Ovary (tissue), 9 donors: Measurements from ENCODE around the gene HS1BP3. TPM values are rescaled to one million over a fixed set of nuclear protein-coding genes. Genes with fewer than 3 reads are reported as not detected.

Experiments used
- DNase-seq, 5 donors: peaks; one replicate each; pipeline ENCODE4 v3.0.0-alpha.2; 2019 to 2020
- H3K27ac ChIP-seq, 2 donors: fragments of 200-600 bp; one replicate each; pipeline versions ENCODE4 v1.5.1 to v1.8.0; 2019 to 2022
- H3K27me3 ChIP-seq: fragments of 200-600 bp; one replicate; pipeline ENCODE4 v1.8.0; 2022
- H3K36me3 ChIP-seq: fragments of 200-600 bp; sonication (generic); one replicate; pipeline ENCODE4 v1.5.1; 2019
- H3K4me1 ChIP-seq: one replicate; pipeline ENCODE4 v1.8.1; 2013; ENCODE audit warnings: mild to moderate bottlenecking, moderate library complexity; ENCODE audit not compliant: insufficient read depth
- H3K4me3 ChIP-seq: fragments of 200-600 bp; sonication (generic); one replicate; pipeline ENCODE4 v1.5.1; 2017
- H3K9me3 ChIP-seq, 2 donors: fragments of 200-600 bp in 1 of 2; sonication (generic) in 1 of 2; one replicate each; pipeline versions ENCODE4 v1.5.1 to v1.8.1; 2013 to 2019; ENCODE audit warnings: mild to moderate bottlenecking in 1 of 2, moderate library complexity in 1 of 2
- EP300 ChIP-seq: sonication (generic); formaldehyde crosslinking; IDR thresholded peaks from one replicate; pipeline ENCODE4 v1.6.1; 2017; ENCODE audit warnings: antibody characterized with exemption
- POLR2A ChIP-seq: fragments of 450-650 bp; IDR thresholded peaks from one replicate; pipeline ENCODE4 v1.6.1; 2017; ENCODE audit warnings: antibody characterized with exemption, mild to moderate bottlenecking, moderate library complexity
- WGBS, 3 donors: extraction: QIAGEN DNeasy Blood & Tissue Kit in 1 of 3; methylation state at CpG; one replicate each; pipeline versions ENCODE4 v1.1.5 to v1.1.7; 2013 to 2017; 5-methylcytosine and 5-hydroxymethylcytosine counted together
- intact Hi-C, 4 donors: fragments of 100-400 bp; cut with DNase I; formaldehyde crosslinking; loops; one replicate each; pipeline versions ENCODE4 v1.11.0 to v1.15.1; 2022 to 2023
- polyA plus RNA-seq, 2 donors: library from polyadenylated mRNA; stranded (reverse); fragments of 200-250 nt in 1 of 2; fragments of 350-450 nt in 1 of 2; fragmentation: Illumina TruSeq in 1 of 2; extraction: RNeasy Lipid Tissue Mini Kit (QIAGEN cat#74804) in 1 of 2; gene quantifications; one replicate each; pipeline ENCODE4 v1.2.3, GENCODE V29; 2013 to 2014
- total RNA-seq, 7 donors: library from RNA; depleted of rRNA in 2 of 7; stranded (reverse); fragments of >200 nt in 2 of 7; fragmentation: NEBNext Ultra II Directional in 3 of 7; extraction: Animal tissue kit (Norgen Biotek cat#: 25700) in 3 of 7; gene quantifications; one replicate each; pipeline versions ENCODE4 v1.1.0 to v1.2.4, GENCODE V29; 2016 to 2023
- TF ChIP-seq, protein P1 (sequence below), 3 donors: fragments of 450-650 bp in 2 of 3; fragments of 200-600 bp in 1 of 3; IDR thresholded peaks; one replicate each; pipeline versions ENCODE4 v1.5.1 to v1.8.0; 2016 to 2022; ENCODE audit warnings: antibody characterized with exemption in 3 of 3, mild to moderate bottlenecking in 1 of 3
- donor health status: DM: no; HTN: no; CAD: no; lungs with moderate emphysema.
- donor health status: DM: no; HTN: no; CAD: no.
- donor health status: Bipolar disorder and iron deficiency.
- donor health status: DM: yes; HTN: yes; CAD: no.
- donor health status: DM: no; HTN: no; CAD: no.
- donor health status: DM: yes; HTN: yes; CAD: no.

The HS1BP3 gene
- total and polyA plus RNA-seq, 9 donors = 12.0 to 24.4 (median 22.2) TPM

DNA sequence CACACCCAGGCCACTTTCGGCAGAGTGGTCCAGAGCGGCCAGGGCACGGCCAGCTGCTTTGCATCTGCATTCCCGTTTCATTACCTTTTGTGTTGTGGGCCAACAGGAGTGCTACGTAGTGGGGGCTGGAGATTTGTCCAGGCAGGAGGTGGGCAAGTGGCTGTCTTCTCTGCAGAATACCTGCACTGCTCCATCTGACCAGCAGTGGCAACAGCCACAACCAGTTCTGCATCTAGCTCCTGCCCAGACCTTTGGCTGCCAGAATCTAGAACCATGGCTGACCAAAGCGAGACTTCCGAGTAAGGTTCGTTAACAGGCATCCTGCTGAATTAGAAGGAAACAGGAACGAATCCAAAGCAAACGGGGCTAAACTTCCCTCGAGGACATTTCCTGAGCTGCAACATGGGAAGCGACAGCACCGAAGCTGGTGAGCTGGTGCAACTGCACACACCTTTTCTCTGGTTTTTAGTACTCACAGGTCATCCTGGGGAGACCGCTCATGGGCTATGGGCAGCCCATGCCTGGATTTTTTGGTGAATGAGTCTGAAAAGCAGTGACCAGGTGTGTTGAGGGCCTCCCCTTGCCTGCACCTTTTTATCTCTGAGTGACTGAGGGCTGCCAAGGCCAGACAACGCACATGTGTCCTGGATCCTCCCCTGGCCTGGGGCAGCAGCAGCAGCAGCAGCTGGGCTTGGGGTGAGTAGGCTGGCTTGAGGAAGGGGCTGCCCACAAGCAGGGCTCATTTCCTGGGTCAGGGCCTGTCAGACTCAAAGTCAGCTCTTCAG is 26.6 kb upstream of the HS1BP3 start:
- intact Hi-C loops = no loop called here

DNA sequence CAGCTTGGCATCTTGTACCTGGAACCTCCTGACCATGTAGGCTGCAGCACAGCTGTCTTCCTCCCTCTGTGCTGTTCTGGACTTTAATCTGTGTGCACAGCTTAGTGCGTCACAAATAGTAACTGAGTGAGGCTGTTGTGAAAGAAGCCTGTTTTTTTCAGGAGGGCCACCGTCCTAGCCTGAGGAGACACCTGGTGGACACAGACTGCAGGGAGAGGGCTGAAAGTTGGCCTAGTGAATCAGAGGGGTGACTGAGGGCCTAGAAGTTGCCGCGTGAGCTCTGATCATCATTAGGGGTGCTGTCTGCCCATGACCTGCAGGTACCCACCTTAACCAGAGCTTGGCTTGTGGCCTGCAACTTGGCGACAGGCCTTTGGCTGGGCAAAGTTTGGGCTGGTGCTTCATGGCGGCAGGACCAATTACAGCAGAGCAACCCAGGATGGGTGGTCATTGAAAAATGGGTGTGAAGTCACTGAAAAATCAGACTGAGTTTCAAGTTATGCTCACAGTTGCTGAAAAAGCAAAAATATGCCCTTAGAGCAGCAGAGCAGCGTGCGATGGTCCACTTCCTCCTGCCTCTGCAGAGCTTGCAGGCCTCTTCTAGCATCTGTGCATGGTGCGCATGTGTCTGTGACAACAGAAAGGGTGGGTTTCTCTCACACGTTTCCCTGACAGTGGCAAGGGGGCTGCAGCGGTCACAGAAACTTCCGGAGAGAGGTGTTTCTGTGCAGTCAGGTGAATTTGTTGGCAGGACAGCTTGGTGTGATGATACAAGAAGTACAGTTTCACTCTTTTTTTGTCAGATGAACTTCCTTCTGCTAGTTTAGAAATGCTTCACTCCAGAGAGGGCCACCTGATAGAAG is 25.7 kb upstream of the HS1BP3 start:
- H3K4me3 ChIP-seq = no peak overlapping the region
- no peaks in the 10 kb centered on the region for H3K36me3 ChIP-seq
- DNase-seq = no peak
- TF ChIP-seq, protein P1, sequence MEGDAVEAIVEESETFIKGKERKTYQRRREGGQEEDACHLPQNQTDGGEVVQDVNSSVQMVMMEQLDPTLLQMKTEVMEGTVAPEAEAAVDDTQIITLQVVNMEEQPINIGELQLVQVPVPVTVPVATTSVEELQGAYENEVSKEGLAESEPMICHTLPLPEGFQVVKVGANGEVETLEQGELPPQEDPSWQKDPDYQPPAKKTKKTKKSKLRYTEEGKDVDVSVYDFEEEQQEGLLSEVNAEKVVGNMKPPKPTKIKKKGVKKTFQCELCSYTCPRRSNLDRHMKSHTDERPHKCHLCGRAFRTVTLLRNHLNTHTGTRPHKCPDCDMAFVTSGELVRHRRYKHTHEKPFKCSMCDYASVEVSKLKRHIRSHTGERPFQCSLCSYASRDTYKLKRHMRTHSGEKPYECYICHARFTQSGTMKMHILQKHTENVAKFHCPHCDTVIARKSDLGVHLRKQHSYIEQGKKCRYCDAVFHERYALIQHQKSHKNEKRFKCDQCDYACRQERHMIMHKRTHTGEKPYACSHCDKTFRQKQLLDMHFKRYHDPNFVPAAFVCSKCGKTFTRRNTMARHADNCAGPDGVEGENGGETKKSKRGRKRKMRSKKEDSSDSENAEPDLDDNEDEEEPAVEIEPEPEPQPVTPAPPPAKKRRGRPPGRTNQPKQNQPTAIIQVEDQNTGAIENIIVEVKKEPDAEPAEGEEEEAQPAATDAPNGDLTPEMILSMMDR (IDR thresholded peaks at IDR 0.05) = no peak
- TF ChIP-seq EP300 (no peak), POLR2A (no peak)
- peaks cover 4% of the 10 kb centered on the region for H3K27me3 ChIP-seq
- no peaks in the 10 kb centered on the region for H3K9me3 ChIP-seq
- intact Hi-C loops = no loop called here
- 83 to 87% (median 86%) methylated on average over 12 of the region's 12 CpGs for WGBS, 3 donors
- no peak overlapping the region for H3K27ac ChIP-seq
- no peaks in the 10 kb centered on the region for H3K4me1 ChIP-seq

More for the DNA sequence above, 26.6 kb upstream of the HS1BP3 start:
- Histone ChIP-seq H3K4me3 (no peak overlapping the region), H3K9me3 (no peaks in the 10 kb centered on the region), H3K4me1 (no peaks in the 10 kb centered on the region), H3K27ac (no peak overlapping the region), H3K36me3 (no peaks in the 10 kb centered on the region), H3K27me3 (peaks cover under 1% of the 10 kb centered on the region)
- no peak for DNase-seq
- 70 to 76% (median 72%) methylated on average over 15 of the region's 15 CpGs for WGBS, 3 donors
- TF ChIP-seq, protein P1 (IDR thresholded peaks at IDR 0.05) = no peak
- TF ChIP-seq POLR2A (no peak), EP300 (no peak)

DNA sequence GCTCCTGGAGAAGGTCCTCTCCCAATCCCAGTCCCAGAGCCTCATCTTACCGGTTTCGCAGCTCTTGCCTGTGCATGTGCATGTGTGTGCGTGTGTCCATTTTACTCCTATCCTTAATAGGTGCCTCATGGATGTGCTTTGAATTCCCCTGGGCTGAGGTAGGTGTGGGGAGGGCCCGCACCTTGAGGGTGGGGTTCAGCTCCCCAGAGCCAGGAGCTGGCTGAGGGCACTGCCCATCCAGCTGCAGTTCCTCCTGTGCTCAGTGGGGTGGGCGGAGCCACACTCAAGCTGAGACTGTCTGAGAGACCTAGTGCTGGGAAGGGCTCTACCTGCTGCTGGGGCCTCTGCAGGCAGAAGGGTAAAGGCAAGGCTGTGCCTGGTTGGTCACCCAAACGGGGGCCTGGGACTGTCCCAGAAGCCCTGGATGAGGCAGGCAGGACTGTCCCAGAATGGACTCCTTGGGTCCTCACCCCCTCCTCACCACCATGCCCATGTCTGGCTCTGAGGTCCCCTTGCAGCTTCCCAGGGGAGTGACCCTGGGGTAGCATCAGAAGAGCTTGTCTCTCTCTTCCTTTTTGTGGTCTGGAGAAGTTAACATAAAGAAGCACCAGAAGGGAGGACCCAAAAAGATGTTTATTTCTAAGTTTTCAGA is 24.9 kb upstream of the HS1BP3 start:
- Histone ChIP-seq H3K4me3 (no peak overlapping the region), H3K4me1 (no peaks in the 10 kb centered on the region), H3K27ac (no peak overlapping the region), H3K36me3 (no peaks in the 10 kb centered on the region), H3K9me3 (no peaks in the 10 kb centered on the region), H3K27me3 (peaks cover 5% of the 10 kb centered on the region)
- WGBS, 3 donors = 71 to 86% (median 74%) methylated on average over 6 of the region's 6 CpGs
- DNase-seq = no peak
- no peak for TF ChIP-seq EP300
- TF ChIP-seq, protein P1 (IDR thresholded peaks at IDR 0.05) = no peak
- TF ChIP-seq POLR2A = no peak
- intact Hi-C loops = no loop called here

DNA sequence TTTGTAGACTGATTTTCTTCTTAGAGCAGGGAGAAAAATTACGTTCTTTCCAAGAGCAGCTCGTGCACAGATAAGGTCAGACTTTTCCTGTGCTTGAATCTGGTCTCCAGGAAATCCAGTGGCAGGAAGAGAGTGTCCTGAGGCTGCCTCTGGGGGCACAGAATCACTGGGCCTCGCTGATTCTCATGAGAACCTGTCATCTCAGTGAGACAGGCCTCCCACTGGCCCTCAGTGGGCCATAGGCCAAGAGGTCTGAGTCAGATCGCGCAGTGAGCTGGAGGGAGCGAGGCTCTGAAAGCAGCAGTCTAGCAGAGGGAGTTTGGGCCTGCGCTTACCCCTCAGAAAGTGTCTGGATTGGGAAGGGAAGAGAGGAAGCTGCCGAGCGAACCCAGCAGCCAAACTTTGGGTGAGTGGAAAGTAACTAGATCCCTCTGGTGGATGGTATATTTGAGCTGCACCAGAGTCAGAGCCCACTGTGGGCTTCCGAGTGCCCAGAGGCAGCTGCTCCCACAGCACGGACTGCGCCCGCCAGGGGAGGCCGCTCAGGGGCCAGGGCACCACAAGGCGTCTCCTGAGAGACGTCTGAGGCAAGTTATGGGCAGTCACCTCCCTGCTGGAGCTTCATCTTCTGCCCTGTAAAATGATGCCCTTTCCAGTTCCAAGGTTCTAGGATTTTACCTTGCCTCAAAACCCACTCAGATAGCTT is 24.2 kb upstream of the HS1BP3 start:
- H3K4me1 ChIP-seq = no peaks in the 10 kb centered on the region

More for the DNA sequence above, 24.2 kb upstream of the HS1BP3 start:
- no peaks in the 10 kb centered on the region for H3K36me3 ChIP-seq
- H3K27me3 ChIP-seq = peaks cover 5% of the 10 kb centered on the region
- no peaks in the 10 kb centered on the region for H3K9me3 ChIP-seq
- TF ChIP-seq POLR2A = no peak
- no peak for TF ChIP-seq EP300
- TF ChIP-seq, protein P1 (IDR thresholded peaks at IDR 0.05) = no peak
- no peak overlapping the region for H3K4me3 ChIP-seq
- H3K27ac ChIP-seq = no peak overlapping the region
- WGBS, 3 donors = 31 to 39% (median 31%) methylated on average over 16 of the region's 16 CpGs
- intact Hi-C loops = no loop called here
- peak in 1 of 5 donors; percentile 33 for DNase-seq
